ENCODE results near the gene CUTA.

CUTA gene

GRCh38 chr6:33413241-33414120, 4.4 kb downstream of the CUTA start:
- TF ChIP-seq CTCF (IDR thresholded peaks at IDR 0.05; ENCODE audit: unreplicated experiment in 3 of 3), result no peak
- H3K36me3 Mint-ChIP-seq (ENCODE audit: low read depth), result peaks cover 33% of the 10 kb centered on the region

GRCh38 chr6:33412140-33413009, 5.5 kb downstream of the CUTA start:
- no peak for TF ChIP-seq CTCF (IDR thresholded peaks at IDR 0.05; ENCODE audit: unreplicated experiment in 3 of 3)
- Mint-ChIP-seq H3K36me3 (ENCODE audit: low read depth) (peaks cover 33% of the 10 kb centered on the region), H3K9me3 (no peaks in the 10 kb centered on the region), H3K4me1 (peaks cover 38% of the 10 kb centered on the region), H3K27me3 (ENCODE audit: low read depth) (no peaks in the 10 kb centered on the region), H3K4me3 (peak overlapping the region; percentile 81 to 90 (median 89)), H3K27ac (peak overlapping the region; percentile 68 to 88 (median 72))

More at GRCh38 chr6:33413241-33414120, 4.4 kb downstream of the CUTA start:
- Mint-ChIP-seq H3K4me1 (peaks cover 45% of the 10 kb centered on the region), H3K27ac (peak overlapping the region in 2 of 3 experiments; percentile 24 to 88), H3K27me3 (ENCODE audit: low read depth) (no peaks in the 10 kb centered on the region), H3K9me3 (no peaks in the 10 kb centered on the region), H3K4me3 (peak overlapping the region; percentile 81 to 90 (median 89))

GRCh38 chr6:33411632-33412005, 6.3 kb downstream of the CUTA start:
- Mint-ChIP-seq H3K4me1 (peaks cover 31% of the 10 kb centered on the region), H3K27me3 (ENCODE audit: low read depth) (no peaks in the 10 kb centered on the region), H3K4me3 (peak overlapping the region; percentile 75 to 88 (median 85)), H3K36me3 (ENCODE audit: low read depth) (peaks cover 35% of the 10 kb centered on the region), H3K9me3 (no peaks in the 10 kb centered on the region), H3K27ac (peak overlapping the region; percentile 76 to 86 (median 82))
- no peak for TF ChIP-seq CTCF (IDR thresholded peaks at IDR 0.05; ENCODE audit: unreplicated experiment in 3 of 3)

- H3K27ac Mint-ChIP-seq, result peak within 1 kb of the TSS; percentile 95 to 99 (median 96)
- peaks cover 25% of the 10 kb centered on the region for H3K4me1 Mint-ChIP-seq
- no peaks in the 10 kb centered on the region for H3K27me3 Mint-ChIP-seq (ENCODE audit: low read depth)
- peak in 1 of 3 experiments; percentile 28 for TF ChIP-seq CTCF (IDR thresholded peaks at IDR 0.05; ENCODE audit: unreplicated experiment in 3 of 3)
- no peaks in the 10 kb centered on the region for H3K9me3 Mint-ChIP-seq
- H3K36me3 Mint-ChIP-seq (ENCODE audit: low read depth), result peaks cover 36% of the 10 kb centered on the region
- peak within 1 kb of the TSS; percentile 91 to 94 (median 91) for H3K4me3 Mint-ChIP-seq
Observed at GRCh38 chr6:33410711-33411631, 6.9 kb downstream of the CUTA start, which contains the start of gene PHF1. Gene PHF1 (plus strand): TSS chr6:33411014. CDS start chr6:33412264, 1,250 bp downstream.

- H3K36me3 Mint-ChIP-seq (ENCODE audit: low read depth), result peaks cover 36% of the 10 kb centered on the region
- TF ChIP-seq CTCF (IDR thresholded peaks at IDR 0.05; ENCODE audit: unreplicated experiment in 3 of 3), result no peak
- H3K4me1 Mint-ChIP-seq, result peaks cover 18% of the 10 kb centered on the region
- peak overlapping the region; percentile 95 to 99 (median 96) for H3K27ac Mint-ChIP-seq
- H3K9me3 Mint-ChIP-seq, result no peaks in the 10 kb centered on the region
- H3K4me3 Mint-ChIP-seq, result peak overlapping the region; percentile 91 to 94 (median 91)
- no peaks in the 10 kb centered on the region for H3K27me3 Mint-ChIP-seq (ENCODE audit: low read depth)
Observed at GRCh38 chr6:33410050-33410710, 7.7 kb downstream of the CUTA start.

Measured in nephron (organoid).